ENCODE measurements around the gene AKAP13.

AKAP13 gene

GRCh38 chr15:85422607-85423006, 42.2 kb downstream of the AKAP13 start:
- DNase-seq (ENCODE audit: low read depth, low spot score), result no peak
- no peak for TF ChIP-seq CTCF (IDR thresholded peaks at IDR 0.05; ENCODE audit: low read depth, low read length)
- in situ Hi-C loops (cut with HindIII; ENCODE audit: low sequenced_read_pairs), result no loop called here

GRCh38 chr15:85423256-85423655, 42.9 kb downstream of the AKAP13 start:
- H3K4me3 ChIP-seq (ENCODE audit: low read depth, low read length), result no peak overlapping the region
- DNase-seq (ENCODE audit: low read depth, low spot score), result no peak
- in situ Hi-C loops (cut with HindIII; ENCODE audit: low sequenced_read_pairs), result no loop called here
- TF ChIP-seq CTCF (IDR thresholded peaks at IDR 0.05; ENCODE audit: low read depth, low read length), result no peak

More at GRCh38 chr15:85422607-85423006, 42.2 kb downstream of the AKAP13 start:
- H3K4me3 ChIP-seq (ENCODE audit: low read depth, low read length), result no peak overlapping the region

GRCh38 chr15:85424154-85424553, 43.8 kb downstream of the AKAP13 start:
- DNase-seq (ENCODE audit: low read depth, low spot score), result no peak
- H3K4me3 ChIP-seq (ENCODE audit: low read depth, low read length), result no peak overlapping the region
- in situ Hi-C loops (cut with HindIII; ENCODE audit: low sequenced_read_pairs), result no loop called here
- no peak for TF ChIP-seq CTCF (IDR thresholded peaks at IDR 0.05; ENCODE audit: low read depth, low read length)

- in situ Hi-C loops (cut with HindIII; ENCODE audit: low sequenced_read_pairs), result no loop called here
- no peak for TF ChIP-seq CTCF (IDR thresholded peaks at IDR 0.05; ENCODE audit: low read depth, low read length)
- no peak overlapping the region for H3K4me3 ChIP-seq (ENCODE audit: low read depth, low read length)
- no peak for DNase-seq (ENCODE audit: low read depth, low spot score)
These were observed 46.1 kb downstream of the AKAP13 start for GRCh38 chr15:85426481-85426880.

GRCh38 chr15:85427286-85428028, 47.1 kb downstream of the AKAP13 start:
- in situ Hi-C loops (cut with HindIII; ENCODE audit: low sequenced_read_pairs), result no loop called here
- H3K4me3 ChIP-seq (ENCODE audit: low read depth, low read length), result no peak overlapping the region
- no peak for TF ChIP-seq CTCF (IDR thresholded peaks at IDR 0.05; ENCODE audit: low read depth, low read length)
- no peak for DNase-seq (ENCODE audit: low read depth, low spot score)

- DNase-seq (ENCODE audit: low read depth, low spot score), result no peak
- no peak for TF ChIP-seq CTCF (IDR thresholded peaks at IDR 0.05; ENCODE audit: low read depth, low read length)
- in situ Hi-C loops (cut with HindIII; ENCODE audit: low sequenced_read_pairs), result no loop called here
These were observed 49.1 kb downstream of the AKAP13 start for GRCh38 chr15:85429522-85429921.

More at GRCh38 chr15:85429522-85429921, 49.1 kb downstream of the AKAP13 start:
- H3K4me3 ChIP-seq (ENCODE audit: low read depth, low read length), result no peak overlapping the region
